DOHH2 (cell line): Measurements from ENCODE around the gene LRRC51.

ENCODE experiments used
- H3F3A ChIP-seq: fragments of 200-600 bp; sonication (generic), shearing (Covaris generic); 2 replicates; pipeline ENCODE4 v1.6.0; 2016; ENCODE audit warnings: antibody characterized with exemption, mild to moderate bottlenecking; ENCODE audit not compliant: control insufficient read depth, insufficient read depth
- H3K27ac ChIP-seq: fragments of 200-600 bp; sonication (generic); 2 replicates; pipeline ENCODE4 v1.5.1; 2014; ENCODE audit warnings: low read depth, mild to moderate bottlenecking, low read length, moderate library complexity
- H3K27me3 ChIP-seq: fragments of 200-600 bp; sonication (generic); 2 replicates; pipeline ENCODE4 v1.6.1; 2014; ENCODE audit warnings: mild to moderate bottlenecking, low read length, mixed read lengths; ENCODE audit not compliant: control insufficient read depth
- H3K36me3 ChIP-seq: fragments of 200-600 bp; sonication (generic); 2 replicates; pipeline ENCODE4 v1.6.1; 2014; ENCODE audit warnings: mild to moderate bottlenecking, low read length, moderate library complexity, mixed read lengths; ENCODE audit not compliant: control insufficient read depth
- H3K4me1 ChIP-seq: fragments of 200-600 bp; sonication (generic); 2 replicates; pipeline ENCODE4 v1.6.1; 2014; ENCODE audit warnings: mild to moderate bottlenecking, low read length, mixed read lengths; ENCODE audit not compliant: control insufficient read depth
- H3K4me2 ChIP-seq: fragments of 200-600 bp; sonication (generic); 2 replicates; pipeline ENCODE4 v1.6.0; 2014; ENCODE audit warnings: mild to moderate bottlenecking, low read length, moderate library complexity
- H3K4me3 ChIP-seq: fragments of 200-600 bp; sonication (generic); 2 replicates; pipeline ENCODE4 v1.5.1; 2014; ENCODE audit warnings: mild to moderate bottlenecking, low read length, mixed read lengths
- H3K79me2 ChIP-seq: fragments of 200-600 bp; sonication (generic); 2 replicates; pipeline ENCODE4 v1.6.1; 2014; ENCODE audit warnings: mild to moderate bottlenecking, low read length, mixed read lengths; ENCODE audit not compliant: control insufficient read depth
- H3K9me2 ChIP-seq: fragments of 200-600 bp; sonication (generic); replicated peaks from 2 replicates; pipeline ENCODE4 v1.6.1; 2014; ENCODE audit warnings: mild to moderate bottlenecking, low read length, mixed read lengths; ENCODE audit not compliant: control insufficient read depth
- H3K9me3 ChIP-seq: fragments of 200-600 bp; sonication (generic); 2 replicates; pipeline ENCODE4 v1.6.1; 2014; ENCODE audit warnings: antibody characterized with exemption, low read length, mixed read lengths; ENCODE audit not compliant: control insufficient read depth, insufficient read depth
- H4K20me1 ChIP-seq: fragments of 200-600 bp; sonication (generic); 2 replicates; pipeline ENCODE4 v1.6.0; 2014; ENCODE audit warnings: low read depth, mild to moderate bottlenecking, antibody characterized with exemption, low read length, moderate library complexity; ENCODE audit not compliant: control insufficient read depth, insufficient read depth
- CTCF ChIP-seq: fragments of 200-600 bp; sonication (generic); IDR thresholded peaks from one replicate; pipeline ENCODE4 v1.5.1; 2014; ENCODE audit warnings: antibody characterized with exemption, mild to moderate bottlenecking, low read depth, low read length; ENCODE audit not compliant: poor library complexity, severe bottlenecking
- EZH2phosphoT487 ChIP-seq: fragments of 200-600 bp; sonication (generic); IDR thresholded peaks from 2 replicates; pipeline ENCODE4 v1.6.1; 2017; ENCODE audit warnings: borderline replicate concordance, mild to moderate bottlenecking, antibody characterized with exemption, low read length, moderate library complexity, mixed read lengths

Gene LRRC51

GRCh38 chr11:72119198-72119597 is 38.5 kb downstream of the LRRC51 start:
- Histone ChIP-seq H3K4me3 (no peak overlapping the region), H3K79me2 (no peaks in the 10 kb centered on the region), H3K9me3 (peaks cover 2% of the 10 kb centered on the region; the same call in 1 of the 2 replicates), H4K20me1 (no peaks in the 10 kb centered on the region), H3K36me3 (no peaks in the 10 kb centered on the region), H3K27me3 (no peaks in the 10 kb centered on the region), H3K9me2 (no peaks in the 10 kb centered on the region), H3F3A (no peaks in the 10 kb centered on the region), H3K4me2 (no peak overlapping the region), H3K4me1 (no peaks in the 10 kb centered on the region), H3K27ac (no peak overlapping the region)
- TF ChIP-seq EZH2phosphoT487 (no peak), CTCF (no peak)

- H3K36me3 ChIP-seq = no peaks in the 10 kb centered on the region
- H3K4me2 ChIP-seq = no peak overlapping the region
- no peak for TF ChIP-seq CTCF
- TF ChIP-seq EZH2phosphoT487 = no peak
Observed at GRCh38 chr11:72120930-72121329, 40.3 kb downstream of the LRRC51 start.

GRCh38 chr11:72122607-72123006 is 42.0 kb downstream of the LRRC51 start:
- no peaks in the 10 kb centered on the region for H4K20me1 ChIP-seq
- H3K79me2 ChIP-seq = no peaks in the 10 kb centered on the region
- no peaks in the 10 kb centered on the region for H3K36me3 ChIP-seq

More at GRCh38 chr11:72120930-72121329, 40.3 kb downstream of the LRRC51 start:
- no peak overlapping the region for H3K4me3 ChIP-seq
- H3K4me1 ChIP-seq = no peaks in the 10 kb centered on the region
- no peaks in the 10 kb centered on the region for H4K20me1 ChIP-seq
- no peaks in the 10 kb centered on the region for H3F3A ChIP-seq
- no peaks in the 10 kb centered on the region for H3K79me2 ChIP-seq
- H3K9me2 ChIP-seq = no peaks in the 10 kb centered on the region
- H3K27ac ChIP-seq = no peak overlapping the region
- no peaks in the 10 kb centered on the region for H3K27me3 ChIP-seq
- peaks cover 14% of the 10 kb centered on the region for H3K9me3 ChIP-seq

More at GRCh38 chr11:72122607-72123006, 42.0 kb downstream of the LRRC51 start:
- no peaks in the 10 kb centered on the region for H3K27me3 ChIP-seq
- no peaks in the 10 kb centered on the region for H3K4me1 ChIP-seq
- no peak overlapping the region for H3K27ac ChIP-seq
- H3K9me3 ChIP-seq = peaks cover 20% of the 10 kb centered on the region
- no peak overlapping the region for H3K4me2 ChIP-seq
- no peaks in the 10 kb centered on the region for H3K9me2 ChIP-seq
- no peaks in the 10 kb centered on the region for H3F3A ChIP-seq
- no peak overlapping the region for H3K4me3 ChIP-seq
- TF ChIP-seq CTCF (no peak), EZH2phosphoT487 (no peak)
